Brain pericyte (primary cell): ENCODE results near the gene MACC1.

Source experiments
- DNase-seq: peaks from one replicate; pipeline ENCODE4 v3.0.0-alpha.2; 2012; ENCODE audit warnings: low read depth, low spot score

Gene MACC1

GRCh38 chr7:20232848-20233247, 15.7 kb upstream of the MACC1 start:
- DNase-seq, result no peak

- peak; percentile 78 for DNase-seq
Observed at GRCh38 chr7:20229646-20230500, 12.7 kb upstream of the MACC1 start.

- no peak for DNase-seq
Observed at GRCh38 chr7:20229081-20229480, 11.9 kb upstream of the MACC1 start.

- DNase-seq, result no peak
Observed at GRCh38 chr7:20228654-20229053, 11.5 kb upstream of the MACC1 start.

- no peak for DNase-seq
Observed at GRCh38 chr7:20227291-20227795, 10.2 kb upstream of the MACC1 start.

GRCh38 chr7:20226860-20227259, 9.7 kb upstream of the MACC1 start:
- DNase-seq, result no peak

- no peak for DNase-seq
Observed at GRCh38 chr7:20225384-20225783, 8.2 kb upstream of the MACC1 start.

GRCh38 chr7:20224025-20224424, 6.8 kb upstream of the MACC1 start:
- DNase-seq, result no peak

- no peak for DNase-seq
Observed at GRCh38 chr7:20223356-20223755, 6.2 kb upstream of the MACC1 start.

GRCh38 chr7:20222219-20222828, 5.1 kb upstream of the MACC1 start:
- no peak for DNase-seq

GRCh38 chr7:20220921-20221547, 3.9 kb upstream of the MACC1 start:
- DNase-seq, result no peak

- DNase-seq, result no peak
Observed at GRCh38 chr7:20220293-20220761, 3.1 kb upstream of the MACC1 start.

GRCh38 chr7:20219446-20220292, 2.5 kb upstream of the MACC1 start:
- peak; percentile 44 for DNase-seq

GRCh38 chr7:20219062-20219445, 1.9 kb upstream of the MACC1 start:
- DNase-seq, result no peak

- no peak for DNase-seq
Observed at GRCh38 chr7:20218279-20218678, 1.1 kb upstream of the MACC1 start.

GRCh38 chr7:20216406-20217036, 663 bp downstream of the MACC1 start:
- DNase-seq, result no peak

GRCh38 chr7:20214921-20215669, 2.1 kb downstream of the MACC1 start:
- DNase-seq, result no peak

GRCh38 chr7:20214132-20214531, 3.1 kb downstream of the MACC1 start:
- no peak for DNase-seq

GRCh38 chr7:20213378-20213777, 3.8 kb downstream of the MACC1 start:
- DNase-seq, result no peak

- DNase-seq, result no peak
Observed at GRCh38 chr7:20211376-20211775, 5.8 kb downstream of the MACC1 start.
